ENCODE data around the gene REEP5. TPM values are rescaled to one million over a fixed set of nuclear protein-coding genes. Genes with fewer than 3 reads are reported as not detected.

The REEP5 gene
- polyA plus RNA-seq, 3 donors, result 83.6 to 200 (median 193) TPM

DNA sequence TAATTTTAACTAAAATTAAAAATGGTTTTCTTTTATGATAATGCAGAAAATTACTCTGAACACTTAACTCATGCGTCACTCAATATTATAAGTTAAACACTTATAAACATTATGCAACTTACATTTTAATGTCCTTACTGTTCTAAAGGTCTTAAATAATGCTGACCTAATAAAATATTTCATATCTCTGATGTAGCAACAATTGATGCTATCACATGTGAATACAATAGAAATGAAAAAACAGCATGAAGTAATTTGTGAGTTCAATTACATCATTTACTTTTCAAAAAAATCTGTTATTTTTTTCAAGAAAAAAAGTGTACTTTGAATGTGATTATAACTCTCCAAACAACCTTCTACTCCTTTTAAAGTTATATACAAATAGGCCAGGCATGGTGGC, 26.4 kb upstream of the REEP5 start:
- Histone ChIP-seq H3K4me2 (replicated peaks; ENCODE audit: extremely low read depth, low read length, poor library complexity, severe bottlenecking) (no peak overlapping the region), H3K4me3 (replicated peaks in 1 of 3; ENCODE audit: low read depth in 2 of 3, low read length in 3 of 3) (no peak overlapping the region), H3K27me3 (ENCODE audit: control insufficient read depth in 2 of 2, insufficient read depth in 2 of 2, low read length in 2 of 2) (peaks cover 9 to 14% of the 10 kb centered on the region in 2 donors), H4K20me1 (ENCODE audit: insufficient read depth, low read length) (no peaks in the 10 kb centered on the region), H3K9ac (ENCODE audit: insufficient read depth, low read length, poor library complexity, severe bottlenecking) (no peak overlapping the region), H3K4me1 (ENCODE audit: control insufficient read depth in 1 of 2, insufficient read depth in 2 of 2, low read length in 2 of 2) (no peaks in the 10 kb centered on the region), H2AFZ (ENCODE audit: insufficient read depth, low read depth, low read length, poor library complexity, severe bottlenecking) (no peak overlapping the region), H3K27ac (ENCODE audit: low read depth in 1 of 2, low read length in 2 of 2) (no peak overlapping the region), H3K79me2 (ENCODE audit: insufficient read depth, low read length) (no peaks in the 10 kb centered on the region), H3K9me3 (replicated peaks in 1 of 2; ENCODE audit: control insufficient read depth in 1 of 2, insufficient read depth in 1 of 2, low read length in 2 of 2) (no peaks in the 10 kb centered on the region), H3K36me3 (replicated peaks in 1 of 2; ENCODE audit: control insufficient read depth in 1 of 2, insufficient read depth in 2 of 2, low read length in 2 of 2) (no peaks in the 10 kb centered on the region)
- peaks cover 9% of the 10 kb centered on the region for H3K4me1 Mint-ChIP-seq
- TF ChIP-seq, protein P1, sequence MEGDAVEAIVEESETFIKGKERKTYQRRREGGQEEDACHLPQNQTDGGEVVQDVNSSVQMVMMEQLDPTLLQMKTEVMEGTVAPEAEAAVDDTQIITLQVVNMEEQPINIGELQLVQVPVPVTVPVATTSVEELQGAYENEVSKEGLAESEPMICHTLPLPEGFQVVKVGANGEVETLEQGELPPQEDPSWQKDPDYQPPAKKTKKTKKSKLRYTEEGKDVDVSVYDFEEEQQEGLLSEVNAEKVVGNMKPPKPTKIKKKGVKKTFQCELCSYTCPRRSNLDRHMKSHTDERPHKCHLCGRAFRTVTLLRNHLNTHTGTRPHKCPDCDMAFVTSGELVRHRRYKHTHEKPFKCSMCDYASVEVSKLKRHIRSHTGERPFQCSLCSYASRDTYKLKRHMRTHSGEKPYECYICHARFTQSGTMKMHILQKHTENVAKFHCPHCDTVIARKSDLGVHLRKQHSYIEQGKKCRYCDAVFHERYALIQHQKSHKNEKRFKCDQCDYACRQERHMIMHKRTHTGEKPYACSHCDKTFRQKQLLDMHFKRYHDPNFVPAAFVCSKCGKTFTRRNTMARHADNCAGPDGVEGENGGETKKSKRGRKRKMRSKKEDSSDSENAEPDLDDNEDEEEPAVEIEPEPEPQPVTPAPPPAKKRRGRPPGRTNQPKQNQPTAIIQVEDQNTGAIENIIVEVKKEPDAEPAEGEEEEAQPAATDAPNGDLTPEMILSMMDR (IDR thresholded peaks at IDR 0.05), result no peak
- peaks cover 27 to 62% (median 44%) of the 10 kb centered on the region in 3 donors for H3K27me3 Mint-ChIP-seq (ENCODE audit: low read depth in 3 of 3)
- no peak overlapping the region for H3K27ac Mint-ChIP-seq
- H3K9me3 Mint-ChIP-seq, result peaks cover 0 to 5% (median 0%) of the 10 kb centered on the region in 7 donors
- intact Hi-C loops (cut with micrococcal nuclease), result no loop called here
- WGBS (ENCODE audit: insufficient coverage), result no CpG with 5 or more reads among the region's 1 CpG
- no peak for DNase-seq
- H3K4me3 Mint-ChIP-seq, result no peak overlapping the region
- H3K36me3 Mint-ChIP-seq, result no peaks in the 10 kb centered on the region

DNA sequence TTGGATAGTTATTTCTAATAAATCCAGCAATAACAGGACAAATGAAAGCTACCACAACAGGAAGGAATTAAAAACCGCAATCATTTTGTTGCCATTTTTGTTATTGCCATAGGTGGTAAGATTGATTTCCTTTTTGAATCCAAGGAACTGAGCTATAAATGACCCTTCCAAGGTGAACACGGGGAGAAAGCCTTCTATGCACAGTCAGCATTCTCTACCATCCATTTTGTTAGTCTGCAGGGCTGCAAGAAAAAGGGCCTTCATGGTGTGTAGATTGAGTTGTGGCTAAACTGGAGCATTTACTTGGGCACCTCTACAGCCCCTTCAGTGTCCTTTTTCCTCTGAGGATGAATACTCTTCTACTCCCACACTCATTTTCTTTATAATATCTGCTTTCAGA, 18.6 kb upstream of the REEP5 start:
- H3K36me3 ChIP-seq (replicated peaks in 1 of 2; ENCODE audit: control insufficient read depth in 1 of 2, insufficient read depth in 2 of 2, low read length in 2 of 2), result no peaks in the 10 kb centered on the region
- no peak for DNase-seq
- WGBS (ENCODE audit: insufficient coverage), result no CpG with 5 or more reads among the region's 2 CpGs
- H3K79me2 ChIP-seq (ENCODE audit: insufficient read depth, low read length), result no peaks in the 10 kb centered on the region
- Mint-ChIP-seq H3K27me3 (ENCODE audit: low read depth in 3 of 3) (peaks cover 24 to 34% (median 34%) of the 10 kb centered on the region in 3 donors), H3K36me3 (no peaks in the 10 kb centered on the region), H3K4me3 (no peak overlapping the region), H3K4me1 (peaks cover 2% of the 10 kb centered on the region), H3K9me3 (peaks cover 0 to 3% (median 0%) of the 10 kb centered on the region in 7 donors), H3K27ac (no peak overlapping the region)
- TF ChIP-seq, protein P1 (IDR thresholded peaks at IDR 0.05), result no peak
- peaks cover 0 to 2% of the 10 kb centered on the region in 2 donors for H3K27me3 ChIP-seq (ENCODE audit: control insufficient read depth in 2 of 2, insufficient read depth in 2 of 2, low read length in 2 of 2)
- no peaks in the 10 kb centered on the region for H3K4me1 ChIP-seq (ENCODE audit: control insufficient read depth in 1 of 2, insufficient read depth in 2 of 2, low read length in 2 of 2)
- H3K4me2 ChIP-seq (replicated peaks; ENCODE audit: extremely low read depth, low read length, poor library complexity, severe bottlenecking), result no peak overlapping the region
- H3K9me3 ChIP-seq (replicated peaks in 1 of 2; ENCODE audit: control insufficient read depth in 1 of 2, insufficient read depth in 1 of 2, low read length in 2 of 2), result no peaks in the 10 kb centered on the region
- no peaks in the 10 kb centered on the region for H4K20me1 ChIP-seq (ENCODE audit: insufficient read depth, low read length)
- intact Hi-C loops (cut with micrococcal nuclease), result no loop called here
- no peak overlapping the region for H3K9ac ChIP-seq (ENCODE audit: insufficient read depth, low read length, poor library complexity, severe bottlenecking)
- H3K4me3 ChIP-seq (replicated peaks in 1 of 3; ENCODE audit: low read depth in 2 of 3, low read length in 3 of 3), result no peak overlapping the region
- no peak overlapping the region for H2AFZ ChIP-seq (ENCODE audit: insufficient read depth, low read depth, low read length, poor library complexity, severe bottlenecking)
- H3K27ac ChIP-seq (ENCODE audit: low read depth in 1 of 2, low read length in 2 of 2), result no peak overlapping the region

All from CD14-positive monocyte (primary cell).